GM19455 (cell line): ENCODE data around the gene KCNJ6.
"Not testable (repeated sequence)": the region's sequence is repeated elsewhere in the genome, so short reads cannot be mapped to it uniquely, and the experiment has no call there.

ENCODE experiments used
- ATAC-seq: cut with Tn5 transposase; IDR thresholded peaks from one replicate; pipeline ENCODE4 v1.9.1; 2021; ENCODE audit not compliant: unreplicated experiment

KCNJ6 gene

DNA sequence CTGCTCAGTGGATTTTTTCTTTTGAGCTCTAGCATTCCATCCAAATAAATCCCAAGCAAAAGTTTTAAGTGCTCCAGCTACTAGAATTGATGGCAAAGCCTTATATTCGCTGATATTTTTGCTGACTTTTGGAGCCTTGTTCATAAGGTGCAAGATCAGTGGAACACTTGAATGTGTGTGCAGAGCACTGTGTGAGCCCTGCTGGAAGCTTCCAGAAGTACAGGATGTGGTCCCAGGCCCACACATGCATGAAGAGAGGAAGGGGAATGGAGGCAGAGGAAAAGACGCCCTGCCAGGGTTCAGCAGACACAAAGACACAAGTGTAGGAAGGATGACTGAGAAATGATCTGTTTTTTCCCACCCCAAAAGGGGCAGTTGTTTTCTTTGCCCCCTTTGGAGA, 169.4 kb downstream of the KCNJ6 start:
- no peak for ATAC-seq

DNA sequence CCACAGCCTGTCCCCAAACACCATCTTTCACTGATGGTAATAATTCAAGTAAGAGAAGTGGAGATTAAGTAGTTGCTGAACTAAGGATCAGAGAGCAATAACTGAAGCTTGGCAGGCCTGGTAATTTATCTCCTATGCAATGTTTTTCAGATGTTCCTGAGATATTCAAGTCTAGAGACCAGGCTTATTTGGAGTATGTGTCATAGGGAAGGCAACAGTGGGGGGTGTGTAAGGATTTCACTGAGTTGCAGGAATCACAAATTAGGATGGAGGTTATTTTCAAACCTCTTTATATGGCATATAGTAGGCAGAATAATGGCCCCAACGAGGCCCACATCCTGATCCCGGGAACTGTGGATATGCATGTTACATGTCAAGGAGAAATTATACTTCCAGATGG, 171.7 kb downstream of the KCNJ6 start:
- no peak for ATAC-seq

- no peak for ATAC-seq
Observed at GRCh38 chr21:37742532-37742931, 173.7 kb downstream of the KCNJ6 start.

GRCh38 chr21:37742115-37742514, 174.1 kb downstream of the KCNJ6 start:
- no peak for ATAC-seq

GRCh38 chr21:37737996-37738395, 178.3 kb downstream of the KCNJ6 start:
- no peak for ATAC-seq

DNA sequence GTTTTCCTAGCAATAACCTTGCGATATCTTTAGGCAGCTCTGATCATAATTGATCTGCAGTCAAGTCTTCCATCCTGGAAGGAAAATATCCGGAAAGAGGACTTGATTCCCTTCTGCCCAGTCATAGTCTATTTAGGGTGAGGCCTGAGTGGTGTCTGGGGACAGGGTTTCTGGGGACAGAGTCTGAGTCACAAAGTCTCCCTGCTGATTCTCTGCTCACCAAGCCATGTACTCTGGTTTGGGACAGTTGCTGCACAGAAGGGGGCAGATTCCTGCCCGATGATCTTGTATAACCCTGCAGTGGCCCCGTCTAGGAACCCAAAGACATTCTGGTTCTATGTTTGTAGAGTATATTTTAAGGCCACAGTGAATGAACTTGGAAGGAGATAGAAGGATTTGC, 178.8 kb downstream of the KCNJ6 start:
- no peak for ATAC-seq

- ATAC-seq, result no peak
Observed at GRCh38 chr21:37734846-37735245, 181.4 kb downstream of the KCNJ6 start.

- no peak for ATAC-seq
Observed at GRCh38 chr21:37732927-37733326, 183.3 kb downstream of the KCNJ6 start.

DNA sequence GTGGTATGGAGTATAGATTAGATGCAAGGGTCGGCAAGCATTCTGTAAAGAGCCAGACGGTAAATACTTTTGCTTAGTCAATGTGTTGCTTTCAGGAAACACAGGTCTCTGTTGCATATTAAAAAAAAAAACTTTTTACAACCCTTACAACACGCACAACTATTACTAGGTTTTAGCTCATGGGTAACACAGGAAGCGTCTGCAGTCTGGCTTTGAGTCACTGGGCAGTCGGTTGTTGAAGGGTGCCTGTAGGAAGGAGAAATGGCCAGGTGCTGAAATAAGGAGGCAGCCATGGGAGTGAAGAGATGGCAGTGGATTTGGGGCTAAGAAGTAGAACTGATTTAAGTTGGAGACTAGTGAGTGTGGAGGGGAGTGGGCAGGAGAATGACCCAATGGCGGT, 192.1 kb downstream of the KCNJ6 start:
- no peak for ATAC-seq

DNA sequence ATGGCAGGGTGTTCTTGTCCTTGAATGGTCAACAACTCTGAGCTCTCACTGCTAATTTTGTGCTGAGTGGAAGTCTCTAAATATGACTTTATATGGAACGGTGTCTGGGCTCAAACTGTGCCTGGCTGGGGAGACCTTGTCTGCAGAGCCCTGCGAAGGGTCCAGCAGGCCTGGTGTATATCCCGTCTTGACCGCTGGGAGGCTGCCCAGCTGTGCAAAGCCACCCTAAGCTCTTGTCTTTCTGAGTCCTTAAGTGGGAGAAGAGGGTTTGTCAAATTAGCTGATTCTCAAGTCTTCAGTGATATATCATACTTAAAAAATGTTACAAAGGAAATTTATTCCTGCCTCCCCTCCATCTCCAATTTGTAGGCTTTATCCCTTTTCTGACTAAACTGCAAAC, 198.7 kb downstream of the KCNJ6 start:
- ATAC-seq, result no peak

DNA sequence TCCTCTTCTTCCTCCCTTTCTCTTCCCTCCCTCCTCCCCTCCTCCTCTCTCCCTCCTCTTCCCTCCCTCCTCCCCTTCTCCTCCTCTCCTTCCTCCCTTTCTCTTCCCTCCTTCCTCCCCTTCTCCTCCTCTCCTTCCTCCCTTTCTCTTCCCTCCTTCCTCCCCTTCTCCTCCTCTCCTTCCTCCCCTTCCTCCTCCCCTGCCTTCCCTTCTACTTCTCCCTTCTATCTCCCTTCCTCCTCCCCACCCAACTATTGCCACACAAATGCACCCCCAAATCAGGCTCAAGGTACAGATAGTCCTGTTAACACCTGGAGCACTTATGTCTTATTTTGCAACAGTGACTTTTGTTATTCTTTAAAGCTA, 203.7 kb downstream of the KCNJ6 start:
- ATAC-seq, result not testable (repeated sequence)

DNA sequence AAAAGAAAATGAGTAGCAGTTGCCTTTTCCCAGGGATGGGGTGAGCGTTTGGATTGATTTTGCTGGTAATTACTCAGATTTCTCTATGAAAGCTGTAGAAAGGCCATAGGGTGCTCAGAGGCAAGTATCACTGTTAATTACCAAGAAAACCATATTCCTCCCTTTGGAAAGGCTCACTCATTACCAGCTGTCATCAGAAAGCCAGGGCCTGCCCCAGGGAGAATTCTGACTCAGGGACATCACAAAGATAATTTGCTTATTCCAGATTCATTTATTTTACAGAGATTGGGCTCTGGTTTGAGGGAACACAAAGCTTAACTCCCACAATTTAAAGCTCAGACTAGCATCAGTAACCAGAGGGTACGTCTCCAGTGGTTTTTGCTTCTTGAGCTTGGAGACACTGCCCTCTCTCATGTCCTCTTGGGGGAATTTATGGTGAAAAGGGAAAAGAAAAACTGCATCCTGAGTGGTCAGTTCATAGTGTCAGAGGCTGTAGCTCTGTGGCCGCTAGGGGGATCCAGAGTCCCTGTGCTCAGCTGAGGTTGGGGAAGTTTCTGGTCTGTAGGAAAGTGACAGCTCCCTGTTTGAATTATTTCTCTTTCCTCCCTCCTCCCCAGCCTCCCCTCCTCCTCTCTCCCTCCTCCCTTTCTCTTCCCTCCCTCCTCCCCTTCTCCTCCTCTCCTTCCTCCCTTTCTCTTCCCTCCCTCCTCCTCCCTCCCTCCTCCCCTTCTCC, 204.3 kb downstream of the KCNJ6 start:
- no peak for ATAC-seq

- no peak for ATAC-seq
Observed at GRCh38 chr21:37711286-37711829, 204.9 kb downstream of the KCNJ6 start.

DNA sequence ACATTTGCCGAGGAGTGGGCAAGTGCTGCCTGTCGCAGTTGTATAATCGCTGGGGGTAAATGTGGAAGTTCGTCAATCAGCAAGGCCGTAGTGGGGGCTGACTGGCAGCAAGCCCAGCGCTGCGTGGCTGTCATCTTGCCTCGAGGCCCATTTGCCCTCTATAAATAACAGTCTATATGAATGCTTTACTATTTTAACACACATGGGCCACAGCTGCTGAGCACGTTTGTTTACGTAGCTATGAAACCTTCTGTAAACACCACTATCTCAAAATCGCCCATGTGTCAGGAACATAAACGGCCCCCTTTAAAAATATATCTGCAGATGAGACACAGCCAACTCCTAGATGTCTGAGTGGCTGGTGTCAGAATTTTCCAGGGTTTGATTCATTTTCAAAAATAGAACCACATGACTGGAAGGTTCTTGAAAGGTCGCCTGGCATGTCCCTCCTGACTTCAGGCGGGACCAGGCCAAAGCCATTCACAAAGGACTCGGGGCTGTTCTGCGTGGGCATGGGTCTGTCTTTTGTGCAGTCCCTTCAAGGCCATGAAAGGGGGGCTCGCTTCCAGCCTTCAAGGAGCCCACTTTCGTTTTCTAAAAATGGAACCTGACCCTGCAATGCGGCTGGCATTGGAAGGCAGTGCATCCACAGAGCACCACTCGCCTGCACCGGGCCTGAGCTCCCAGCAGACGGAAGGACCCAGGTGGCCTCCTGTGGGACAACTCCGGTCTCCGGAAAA, 205.5 kb downstream of the KCNJ6 start:
- ATAC-seq, result no peak

DNA sequence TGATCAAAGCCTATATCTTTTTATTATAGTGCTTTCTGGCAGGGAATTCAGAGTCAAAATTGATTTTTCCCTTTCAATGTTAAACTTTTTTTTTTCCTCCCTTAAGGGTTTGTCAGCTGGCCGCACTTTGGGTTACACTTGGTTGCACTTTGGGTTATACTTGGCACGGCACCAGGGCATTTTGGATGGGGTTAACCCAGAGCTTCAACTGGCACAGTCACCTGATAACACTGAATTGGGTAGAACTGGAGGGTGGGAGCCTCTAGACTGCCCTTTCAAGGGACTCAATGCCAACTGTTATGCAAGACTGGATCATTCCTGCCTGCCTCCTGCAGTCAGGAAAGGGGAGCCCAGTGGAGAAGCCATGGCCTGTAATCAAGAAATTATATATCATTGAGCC, 211.5 kb downstream of the KCNJ6 start:
- ATAC-seq, result no peak

DNA sequence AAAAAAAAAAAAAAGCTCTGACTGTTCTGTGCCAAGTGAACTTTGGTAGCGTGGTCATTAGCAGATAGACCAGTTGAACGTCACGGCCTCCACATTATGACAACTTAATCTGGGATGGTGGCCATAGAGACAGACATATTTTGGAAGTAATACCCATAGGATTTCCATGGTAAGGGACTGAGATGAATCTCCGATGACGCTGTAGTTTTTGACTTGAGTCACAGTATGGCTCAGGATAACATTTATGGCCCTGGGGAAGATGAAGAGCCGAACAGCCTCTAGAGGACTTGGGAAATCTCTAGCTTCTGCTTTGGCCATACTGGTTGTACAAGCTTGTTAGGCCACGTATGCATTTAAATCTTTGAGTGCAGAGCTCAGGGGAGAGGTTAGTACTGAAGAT, 214.0 kb downstream of the KCNJ6 start:
- ATAC-seq, result no peak

DNA sequence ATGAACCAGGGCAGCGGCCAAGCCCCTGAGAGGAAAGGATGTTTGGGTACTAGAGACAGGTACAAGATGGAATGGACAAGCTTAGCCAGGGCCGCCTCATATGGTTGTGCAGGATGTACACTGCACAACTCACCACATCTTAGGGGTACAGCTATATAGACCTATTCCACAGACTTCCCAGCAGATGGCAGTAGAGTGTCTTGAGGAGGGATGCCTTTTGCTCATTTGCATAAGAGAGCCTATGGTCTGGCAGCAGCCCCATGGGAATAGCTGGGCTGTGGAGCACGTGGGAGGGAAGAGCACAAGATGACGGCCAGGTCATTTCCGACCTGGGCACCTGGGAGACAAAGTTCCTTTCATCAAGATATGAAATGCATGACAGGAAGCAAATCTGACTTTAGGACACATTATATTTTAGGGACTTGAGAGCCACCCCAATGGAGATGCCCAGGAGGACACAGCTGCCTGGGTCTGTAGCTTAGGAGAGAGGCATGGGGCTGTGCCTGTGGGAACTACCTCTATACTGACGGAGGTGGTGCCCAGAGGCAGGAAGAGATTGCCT, 215.5 kb downstream of the KCNJ6 start:
- peak; percentile 92 for ATAC-seq

- no peak for ATAC-seq
Observed at GRCh38 chr21:37699024-37699775, 217.1 kb downstream of the KCNJ6 start.

DNA sequence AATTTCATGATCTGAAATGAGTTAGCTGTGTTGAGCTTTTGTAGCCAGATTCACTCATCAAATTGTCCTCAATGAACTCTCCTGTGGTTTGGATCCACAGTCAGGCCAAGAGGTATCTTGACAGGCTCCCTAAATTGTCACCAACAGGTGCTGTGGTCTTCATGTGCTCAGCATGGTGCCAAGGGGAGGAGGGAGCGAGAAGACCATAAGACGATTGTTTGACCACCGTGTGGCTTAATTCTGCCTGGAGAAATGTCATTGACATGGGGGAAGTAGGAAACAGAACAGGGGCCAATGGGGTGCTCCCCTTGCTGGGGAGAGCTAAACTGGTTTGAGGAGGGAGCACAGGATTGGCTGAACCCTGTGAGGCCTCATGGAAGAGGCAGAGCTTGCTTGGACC, 219.3 kb downstream of the KCNJ6 start:
- ATAC-seq, result no peak

GRCh38 chr21:37695111-37695510, 221.1 kb downstream of the KCNJ6 start:
- no peak for ATAC-seq

GRCh38 chr21:37688952-37689659, 227.2 kb downstream of the KCNJ6 start:
- ATAC-seq, result no peak
